Neural cell (in vitro differentiated cells): ENCODE results near the gene DPP10. TPM values are rescaled to one million over a fixed set of nuclear protein-coding genes. Genes with fewer than 3 reads are reported as not detected.

Experiments used
- H2AFZ ChIP-seq: fragments of 200-600, 300-800 bp; sonication (generic), shearing (Covaris generic); 2 replicates; pipeline ENCODE4 v1.6.0; 2014; ENCODE audit warnings: low read depth, mild to moderate bottlenecking, antibody characterized with exemption, low read length, moderate library complexity
- H3F3A ChIP-seq: fragments of 200-600 bp; shearing (Covaris generic); 2 replicates; pipeline ENCODE4 v1.6.1; 2016; ENCODE audit warnings: mild to moderate bottlenecking, moderate library complexity, mixed read lengths, antibody characterized with exemption, low read length; ENCODE audit not compliant: insufficient read depth, poor library complexity, severe bottlenecking
- H3K27ac ChIP-seq: fragments of 200-600, 300-800 bp; sonication (generic), shearing (Covaris generic); 2 replicates; pipeline ENCODE4 v1.5.1; 2014; ENCODE audit warnings: mild to moderate bottlenecking, low read length, moderate library complexity
- H3K27me3 ChIP-seq: fragments of 300-800, 200-600 bp; sonication (generic), shearing (Covaris generic); 2 replicates; pipeline ENCODE4 v1.6.0; 2014; ENCODE audit warnings: mild to moderate bottlenecking, low read depth, low read length, moderate library complexity; ENCODE audit not compliant: insufficient read depth
- H3K36me3 ChIP-seq: fragments of 300-800, 200-600 bp; sonication (generic), shearing (Covaris generic); 2 replicates; pipeline ENCODE4 v1.5.1; 2014; ENCODE audit warnings: mild to moderate bottlenecking, antibody characterized with exemption, low read length, moderate library complexity; ENCODE audit not compliant: insufficient read depth
- H3K4me2 ChIP-seq: fragments of 300-800, 200-600 bp; sonication (generic), shearing (Covaris generic); 2 replicates; pipeline ENCODE4 v1.6.0; 2014; ENCODE audit warnings: mild to moderate bottlenecking, low read length
- H3K4me3 ChIP-seq: fragments of 300-800, 200-600 bp; sonication (generic), shearing (Covaris generic); 2 replicates; pipeline ENCODE4 v1.5.1; 2014; ENCODE audit warnings: mild to moderate bottlenecking, low read length, moderate library complexity
- H3K79me2 ChIP-seq: fragments of 200-600 bp; shearing (Covaris generic); replicated peaks from 2 replicates; pipeline ENCODE4 v1.6.0; 2014; ENCODE audit warnings: mild to moderate bottlenecking, low read length, moderate library complexity; ENCODE audit not compliant: insufficient read depth
- H3K9ac ChIP-seq: fragments of 300-800, 200-600 bp; sonication (generic), shearing (Covaris generic); 2 replicates; pipeline ENCODE4 v1.6.1; 2016; ENCODE audit warnings: mild to moderate bottlenecking, low read length, mixed read lengths
- H3K9me2 ChIP-seq: fragments of 200-600 bp; shearing (Covaris generic); 2 replicates; pipeline ENCODE4 v1.6.1; 2016; ENCODE audit warnings: mild to moderate bottlenecking, low read length, mixed read lengths; ENCODE audit not compliant: insufficient read depth
- H3K9me3 ChIP-seq: fragments of 200-600, 300-800 bp; sonication (generic), shearing (Covaris generic); 2 replicates; pipeline ENCODE4 v1.6.1; 2016; ENCODE audit warnings: mild to moderate bottlenecking, mixed run types, low read length, moderate library complexity, mixed read lengths
- H4K20me1 ChIP-seq: fragments of 200-600 bp; shearing (Covaris generic); 2 replicates; pipeline ENCODE4 v1.6.1; 2016; ENCODE audit warnings: mild to moderate bottlenecking, mixed run types; ENCODE audit not compliant: insufficient read depth
- EP300 ChIP-seq: fragments of 450-650 bp; conservative IDR thresholded peaks from 2 replicates; pipeline ENCODE4 v1.6.1; 2014; ENCODE audit warnings: antibody characterized with exemption, mild to moderate bottlenecking, moderate library complexity; ENCODE audit not compliant: poor library complexity, severe bottlenecking
- EZH2 ChIP-seq: fragments of 200-600, 300-800 bp; shearing (Covaris generic), sonication (generic); IDR thresholded peaks from 2 replicates; pipeline ENCODE4 v1.6.1; 2014; ENCODE audit warnings: antibody characterized with exemption, low read length, borderline replicate concordance, mild to moderate bottlenecking; ENCODE audit not compliant: insufficient read depth, poor library complexity, severe bottlenecking
- MXI1 ChIP-seq: fragments of 450-650 bp; conservative IDR thresholded peaks from 2 replicates; pipeline ENCODE4 v1.6.1; 2014; ENCODE audit warnings: antibody characterized with exemption, mild to moderate bottlenecking; ENCODE audit not compliant: poor library complexity, severe bottlenecking
- POLR2AphosphoS5 ChIP-seq: IDR thresholded peaks from 2 replicates; pipeline ENCODE4 v1.6.1; 2012
- RAD21 ChIP-seq: fragments of 450-650 bp; conservative IDR thresholded peaks from 2 replicates; pipeline ENCODE4 v1.6.1; 2014; ENCODE audit warnings: antibody characterized with exemption, mild to moderate bottlenecking, moderate library complexity
- SMC3 ChIP-seq: fragments of 450-650 bp; conservative IDR thresholded peaks from 2 replicates; pipeline ENCODE4 v1.6.1; 2014; ENCODE audit warnings: antibody characterized with exemption, mild to moderate bottlenecking, moderate library complexity; ENCODE audit not compliant: poor library complexity
- TAF1 ChIP-seq: IDR thresholded peaks from 2 replicates; pipeline ENCODE4 v1.6.1; 2012; ENCODE audit warnings: low read depth
- polyA plus RNA-seq: library from polyadenylated mRNA; depleted of rRNA; stranded (reverse); fragments of >200 nt; gene quantifications from 2 replicates; pipeline ENCODE4 v1.2.3, GENCODE V29; 2014
- TF ChIP-seq, protein P1 (sequence below): IDR thresholded peaks from 2 replicates; pipeline ENCODE4 v1.6.1; 2012; ENCODE audit warnings: borderline replicate concordance
- TF ChIP-seq, protein P2 (sequence below): fragments of 450-650 bp; IDR thresholded peaks from 2 replicates; pipeline ENCODE4 v1.5.1; 2014; ENCODE audit warnings: antibody characterized with exemption, mild to moderate bottlenecking, moderate library complexity; ENCODE audit not compliant: poor library complexity, severe bottlenecking

DPP10 gene
- polyA plus RNA-seq, 1 donor from 2014 or later, result 13.9 TPM

DNA sequence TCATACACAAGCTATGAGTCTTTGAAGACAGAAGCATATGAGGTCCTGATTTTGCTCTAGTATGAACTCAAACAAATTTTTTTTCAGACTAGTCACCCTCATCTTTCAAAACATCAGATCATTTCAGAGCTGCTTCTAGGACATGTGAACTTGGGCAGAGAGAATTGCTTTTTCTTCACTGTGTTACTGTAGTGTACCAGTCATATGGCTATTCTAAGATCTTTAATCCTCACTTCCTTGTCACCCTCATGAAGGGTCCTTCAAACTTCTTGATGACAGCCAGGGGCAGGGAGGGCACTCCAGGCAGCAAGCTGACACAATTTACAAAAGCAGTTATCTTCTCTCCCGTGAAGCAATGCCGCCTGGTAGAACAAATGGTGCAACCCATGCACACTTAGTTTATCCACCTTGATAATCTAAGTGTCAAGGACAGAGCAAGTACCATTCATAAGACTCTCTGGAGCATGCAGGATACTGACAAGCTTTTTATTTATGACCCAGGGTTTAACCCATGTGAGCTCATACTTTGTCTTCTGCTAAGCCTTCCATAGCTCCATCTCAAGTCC, 200.6 kb downstream of the DPP10 start:
- Histone ChIP-seq H3K9ac (no peak overlapping the region), H3K27ac (no peak overlapping the region), H4K20me1 (no peaks in the 10 kb centered on the region), H3K36me3 (no peaks in the 10 kb centered on the region), H3K4me2 (no peak overlapping the region), H3K9me2 (no peaks in the 10 kb centered on the region), H3K9me3 (peaks cover 3% of the 10 kb centered on the region), H3K27me3 (no peaks in the 10 kb centered on the region), H2AFZ (no peak overlapping the region), H3F3A (no peaks in the 10 kb centered on the region), H3K79me2 (no peaks in the 10 kb centered on the region), H3K4me3 (no peak overlapping the region)
- TF ChIP-seq EZH2, result no peak
- TF ChIP-seq, protein P1, sequence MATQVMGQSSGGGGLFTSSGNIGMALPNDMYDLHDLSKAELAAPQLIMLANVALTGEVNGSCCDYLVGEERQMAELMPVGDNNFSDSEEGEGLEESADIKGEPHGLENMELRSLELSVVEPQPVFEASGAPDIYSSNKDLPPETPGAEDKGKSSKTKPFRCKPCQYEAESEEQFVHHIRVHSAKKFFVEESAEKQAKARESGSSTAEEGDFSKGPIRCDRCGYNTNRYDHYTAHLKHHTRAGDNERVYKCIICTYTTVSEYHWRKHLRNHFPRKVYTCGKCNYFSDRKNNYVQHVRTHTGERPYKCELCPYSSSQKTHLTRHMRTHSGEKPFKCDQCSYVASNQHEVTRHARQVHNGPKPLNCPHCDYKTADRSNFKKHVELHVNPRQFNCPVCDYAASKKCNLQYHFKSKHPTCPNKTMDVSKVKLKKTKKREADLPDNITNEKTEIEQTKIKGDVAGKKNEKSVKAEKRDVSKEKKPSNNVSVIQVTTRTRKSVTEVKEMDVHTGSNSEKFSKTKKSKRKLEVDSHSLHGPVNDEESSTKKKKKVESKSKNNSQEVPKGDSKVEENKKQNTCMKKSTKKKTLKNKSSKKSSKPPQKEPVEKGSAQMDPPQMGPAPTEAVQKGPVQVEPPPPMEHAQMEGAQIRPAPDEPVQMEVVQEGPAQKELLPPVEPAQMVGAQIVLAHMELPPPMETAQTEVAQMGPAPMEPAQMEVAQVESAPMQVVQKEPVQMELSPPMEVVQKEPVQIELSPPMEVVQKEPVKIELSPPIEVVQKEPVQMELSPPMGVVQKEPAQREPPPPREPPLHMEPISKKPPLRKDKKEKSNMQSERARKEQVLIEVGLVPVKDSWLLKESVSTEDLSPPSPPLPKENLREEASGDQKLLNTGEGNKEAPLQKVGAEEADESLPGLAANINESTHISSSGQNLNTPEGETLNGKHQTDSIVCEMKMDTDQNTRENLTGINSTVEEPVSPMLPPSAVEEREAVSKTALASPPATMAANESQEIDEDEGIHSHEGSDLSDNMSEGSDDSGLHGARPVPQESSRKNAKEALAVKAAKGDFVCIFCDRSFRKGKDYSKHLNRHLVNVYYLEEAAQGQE, result no peak
- no peak for TF ChIP-seq EP300
- no peak for TF ChIP-seq TAF1
- TF ChIP-seq SMC3, result no peak

DNA sequence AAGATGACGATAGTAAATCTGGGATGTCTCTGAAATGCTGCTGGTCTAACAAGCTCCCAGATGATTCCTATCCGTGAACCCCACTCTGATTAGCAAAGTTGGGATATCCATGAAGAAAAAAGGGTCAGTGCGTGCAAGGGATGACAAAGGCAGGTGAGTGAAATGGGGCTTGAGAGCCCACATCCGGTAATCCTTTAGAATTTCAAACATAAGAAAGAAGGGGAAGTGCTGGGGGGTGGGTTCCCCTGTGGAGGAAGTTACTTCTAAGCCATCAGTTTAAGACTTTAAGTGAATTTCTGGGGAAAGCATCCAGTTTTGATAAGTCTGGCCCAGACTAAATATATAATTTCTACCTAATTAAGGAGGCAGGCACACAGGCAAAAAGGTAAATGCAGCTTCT, 209.5 kb downstream of the DPP10 start:
- Histone ChIP-seq H3K4me2 (no peak overlapping the region), H3K9me3 (no peaks in the 10 kb centered on the region), H3K27me3 (no peaks in the 10 kb centered on the region), H2AFZ (no peak overlapping the region), H3K9me2 (no peaks in the 10 kb centered on the region), H3K9ac (no peak overlapping the region), H4K20me1 (no peaks in the 10 kb centered on the region), H3K79me2 (no peaks in the 10 kb centered on the region), H3K4me3 (no peak overlapping the region), H3K27ac (no peak overlapping the region), H3F3A (no peaks in the 10 kb centered on the region), H3K36me3 (no peaks in the 10 kb centered on the region)
- TF ChIP-seq EP300, result no peak
- TF ChIP-seq, protein P1, result no peak
- no peak for TF ChIP-seq EZH2
- no peak for TF ChIP-seq TAF1
- no peak for TF ChIP-seq MXI1
- TF ChIP-seq SMC3, result no peak
- no peak for TF ChIP-seq POLR2AphosphoS5
- TF ChIP-seq RAD21, result no peak
- TF ChIP-seq, protein P2, sequence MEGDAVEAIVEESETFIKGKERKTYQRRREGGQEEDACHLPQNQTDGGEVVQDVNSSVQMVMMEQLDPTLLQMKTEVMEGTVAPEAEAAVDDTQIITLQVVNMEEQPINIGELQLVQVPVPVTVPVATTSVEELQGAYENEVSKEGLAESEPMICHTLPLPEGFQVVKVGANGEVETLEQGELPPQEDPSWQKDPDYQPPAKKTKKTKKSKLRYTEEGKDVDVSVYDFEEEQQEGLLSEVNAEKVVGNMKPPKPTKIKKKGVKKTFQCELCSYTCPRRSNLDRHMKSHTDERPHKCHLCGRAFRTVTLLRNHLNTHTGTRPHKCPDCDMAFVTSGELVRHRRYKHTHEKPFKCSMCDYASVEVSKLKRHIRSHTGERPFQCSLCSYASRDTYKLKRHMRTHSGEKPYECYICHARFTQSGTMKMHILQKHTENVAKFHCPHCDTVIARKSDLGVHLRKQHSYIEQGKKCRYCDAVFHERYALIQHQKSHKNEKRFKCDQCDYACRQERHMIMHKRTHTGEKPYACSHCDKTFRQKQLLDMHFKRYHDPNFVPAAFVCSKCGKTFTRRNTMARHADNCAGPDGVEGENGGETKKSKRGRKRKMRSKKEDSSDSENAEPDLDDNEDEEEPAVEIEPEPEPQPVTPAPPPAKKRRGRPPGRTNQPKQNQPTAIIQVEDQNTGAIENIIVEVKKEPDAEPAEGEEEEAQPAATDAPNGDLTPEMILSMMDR, result no peak
